ENCODE data around the gene GNS.

DNA sequence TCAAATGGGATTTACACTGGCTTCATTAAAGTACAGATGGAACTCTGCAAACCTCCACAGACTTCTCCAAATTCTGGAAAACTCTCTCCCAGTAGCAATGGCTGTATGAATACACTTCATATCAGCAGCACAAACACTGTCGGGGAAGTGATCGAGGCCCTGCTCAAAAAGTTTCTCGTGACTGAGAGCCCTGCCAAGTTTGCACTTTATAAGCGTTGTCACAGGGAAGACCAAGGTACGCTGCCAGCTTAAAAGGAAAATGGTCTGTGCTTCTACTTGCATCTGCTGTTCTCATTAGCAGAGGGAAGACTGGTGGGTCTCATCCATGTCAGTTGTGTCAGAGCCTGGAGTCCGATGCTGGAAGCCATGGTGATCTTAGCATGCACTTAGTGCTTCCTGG is 71.0 kb downstream of the GNS start:
- TF ChIP-seq, protein P1, sequence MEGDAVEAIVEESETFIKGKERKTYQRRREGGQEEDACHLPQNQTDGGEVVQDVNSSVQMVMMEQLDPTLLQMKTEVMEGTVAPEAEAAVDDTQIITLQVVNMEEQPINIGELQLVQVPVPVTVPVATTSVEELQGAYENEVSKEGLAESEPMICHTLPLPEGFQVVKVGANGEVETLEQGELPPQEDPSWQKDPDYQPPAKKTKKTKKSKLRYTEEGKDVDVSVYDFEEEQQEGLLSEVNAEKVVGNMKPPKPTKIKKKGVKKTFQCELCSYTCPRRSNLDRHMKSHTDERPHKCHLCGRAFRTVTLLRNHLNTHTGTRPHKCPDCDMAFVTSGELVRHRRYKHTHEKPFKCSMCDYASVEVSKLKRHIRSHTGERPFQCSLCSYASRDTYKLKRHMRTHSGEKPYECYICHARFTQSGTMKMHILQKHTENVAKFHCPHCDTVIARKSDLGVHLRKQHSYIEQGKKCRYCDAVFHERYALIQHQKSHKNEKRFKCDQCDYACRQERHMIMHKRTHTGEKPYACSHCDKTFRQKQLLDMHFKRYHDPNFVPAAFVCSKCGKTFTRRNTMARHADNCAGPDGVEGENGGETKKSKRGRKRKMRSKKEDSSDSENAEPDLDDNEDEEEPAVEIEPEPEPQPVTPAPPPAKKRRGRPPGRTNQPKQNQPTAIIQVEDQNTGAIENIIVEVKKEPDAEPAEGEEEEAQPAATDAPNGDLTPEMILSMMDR (IDR thresholded peaks at IDR 0.05) = no peak
- no peak for TF ChIP-seq EP300 (IDR thresholded peaks at IDR 0.05)

All from ovary (tissue), 3 donors.